HG03159 (cell line): ENCODE results near the gene NFATC1.

Source experiments
- ATAC-seq: cut with Tn5 transposase; IDR thresholded peaks from one replicate; pipeline ENCODE4 v1.9.1; 2021; ENCODE audit warnings: mild to moderate bottlenecking, moderate library complexity; ENCODE audit not compliant: unreplicated experiment

Gene NFATC1

GRCh38 chr18:79438089-79438897 is 42.6 kb downstream of the NFATC1 start:
- no peak for ATAC-seq

- no peak for ATAC-seq
Observed at GRCh38 chr18:79438898-79439627, 43.3 kb downstream of the NFATC1 start.

- no peak for ATAC-seq
Observed at GRCh38 chr18:79439628-79440023, 43.9 kb downstream of the NFATC1 start.

- ATAC-seq: no peak
Observed at GRCh38 chr18:79440316-79441110, 44.8 kb downstream of the NFATC1 start.

- no peak for ATAC-seq
Observed at GRCh38 chr18:79441420-79441819, 45.7 kb downstream of the NFATC1 start.

GRCh38 chr18:79442508-79443221 is 46.9 kb downstream of the NFATC1 start:
- ATAC-seq: no peak

- no peak for ATAC-seq
Observed at GRCh38 chr18:79445221-79445620, 49.5 kb downstream of the NFATC1 start.

GRCh38 chr18:79445696-79446561 is 50.2 kb downstream of the NFATC1 start:
- no peak for ATAC-seq

- ATAC-seq: no peak
Observed at GRCh38 chr18:79446931-79447330, 51.2 kb downstream of the NFATC1 start.

- ATAC-seq: no peak
Observed at GRCh38 chr18:79447703-79448367, 52.1 kb downstream of the NFATC1 start.

- ATAC-seq: no peak
Observed at GRCh38 chr18:79448621-79449020, 52.9 kb downstream of the NFATC1 start.

GRCh38 chr18:79449551-79450288 is 54.0 kb downstream of the NFATC1 start:
- no peak for ATAC-seq

- no peak for ATAC-seq
Observed at GRCh38 chr18:79450289-79451080, 54.8 kb downstream of the NFATC1 start.

GRCh38 chr18:79451237-79452125 is 55.8 kb downstream of the NFATC1 start:
- no peak for ATAC-seq

- no peak for ATAC-seq
Observed at GRCh38 chr18:79452190-79452990, 56.7 kb downstream of the NFATC1 start.
